Endothelial cell (in vitro differentiated cells): ENCODE data around the gene CUZD1. TPM values are rescaled to one million over a fixed set of nuclear protein-coding genes. Genes with fewer than 3 reads are reported as not detected.

ENCODE experiments used
- DNase-seq: peaks from one replicate; pipeline ENCODE4 v3.0.0; 2021; ENCODE audit warnings: low spot score
- H3K27ac Mint-ChIP-seq: one replicate; pipeline ENCODE4 v1.8.0; 2021; ENCODE audit warnings: mixed read lengths, inconsistent platforms; ENCODE audit not compliant: unreplicated experiment
- H3K27me3 Mint-ChIP-seq: one replicate; pipeline ENCODE4 v1.8.0; 2021; ENCODE audit warnings: mild to moderate bottlenecking, moderate library complexity, mixed read lengths, inconsistent platforms; ENCODE audit not compliant: unreplicated experiment
- H3K36me3 Mint-ChIP-seq: one replicate; pipeline ENCODE4 v1.8.0; 2021; ENCODE audit warnings: mild to moderate bottlenecking, low read depth, mixed read lengths, inconsistent platforms; ENCODE audit not compliant: unreplicated experiment
- H3K4me1 Mint-ChIP-seq: one replicate; pipeline ENCODE4 v1.8.0; 2021; ENCODE audit warnings: mild to moderate bottlenecking, mixed read lengths, inconsistent platforms; ENCODE audit not compliant: unreplicated experiment
- H3K4me3 Mint-ChIP-seq: one replicate; pipeline ENCODE4 v1.8.0; 2021; ENCODE audit warnings: mild to moderate bottlenecking, mixed read lengths, inconsistent platforms; ENCODE audit not compliant: unreplicated experiment
- H3K9me3 Mint-ChIP-seq: one replicate; pipeline ENCODE4 v1.8.0; 2021; ENCODE audit warnings: mixed read lengths, inconsistent platforms; ENCODE audit not compliant: unreplicated experiment
- CTCF ChIP-seq: fragments of 200-600 bp; sonication (generic); IDR thresholded peaks from one replicate; pipeline ENCODE4 v1.5.0; 2021; ENCODE audit warnings: antibody characterized with exemption; ENCODE audit not compliant: unreplicated experiment
- total RNA-seq: library from RNA; stranded (reverse); fragmentation: NEBNext Ultra II Directional; extraction: Animal tissue kit (Norgen Biotek cat#: 25700); gene quantifications from one replicate; pipeline ENCODE4 v1.2.1, GENCODE V29; 2021; ENCODE audit not compliant: unreplicated experiment

The CUZD1 gene
- total RNA-seq, 1 donor from 2014 or later = 0.54 TPM

DNA sequence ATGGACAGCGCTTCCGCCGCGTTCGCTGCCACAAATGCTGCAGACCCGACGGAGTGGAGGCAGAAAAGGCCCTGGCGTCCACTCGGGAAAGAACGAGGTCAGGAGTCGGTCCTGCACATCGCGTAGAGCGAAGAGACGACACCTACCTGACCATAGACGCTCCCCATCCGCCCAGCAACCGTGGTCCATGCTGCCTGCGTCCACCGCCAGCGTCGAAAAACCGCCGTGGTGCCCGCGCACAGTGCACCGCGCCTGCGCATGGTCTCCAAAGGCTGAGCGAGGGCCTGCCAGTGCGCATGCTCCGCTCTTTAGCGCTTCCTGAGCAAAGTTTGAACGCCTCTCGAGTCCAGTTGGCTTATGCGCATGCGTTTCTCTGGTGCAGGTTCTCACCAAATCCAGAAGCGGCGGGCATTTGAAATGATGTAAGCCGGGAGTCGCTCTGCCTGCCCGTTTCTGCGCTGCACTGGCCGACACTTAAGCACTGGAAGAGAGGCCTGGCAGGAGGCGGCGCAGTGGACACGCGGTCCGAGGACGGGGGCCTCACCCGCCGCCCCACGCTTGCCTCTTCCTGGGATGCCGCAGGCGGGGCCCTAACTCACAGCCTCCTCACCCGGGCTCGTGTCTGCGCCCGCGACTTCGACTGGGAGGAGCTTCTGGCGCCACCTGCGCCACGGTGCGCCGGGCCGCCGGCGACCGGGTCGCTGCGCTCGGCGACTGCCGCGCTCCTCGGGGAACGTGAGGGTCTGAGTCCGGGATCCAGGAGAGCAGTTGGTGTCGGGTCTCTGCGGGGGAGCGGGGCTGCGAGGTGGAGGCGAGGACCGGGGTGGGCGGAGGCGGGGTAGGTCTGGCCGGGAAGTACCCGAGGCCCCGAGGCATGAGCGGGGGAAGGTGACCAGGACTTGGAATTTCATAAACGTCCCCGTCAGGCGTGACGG, 33.9 kb upstream of the CUZD1 start, which contains the start of gene FAM24B:
Gene FAM24B (minus strand): TSS at position 243 of the 935 bp plus-strand sequence. CDS start 29,066 bp downstream, outside the sequence.
- H3K4me3 Mint-ChIP-seq = peak within 1 kb of the TSS; percentile 84
- H3K9me3 Mint-ChIP-seq = no peaks in the 10 kb centered on the region

DNA sequence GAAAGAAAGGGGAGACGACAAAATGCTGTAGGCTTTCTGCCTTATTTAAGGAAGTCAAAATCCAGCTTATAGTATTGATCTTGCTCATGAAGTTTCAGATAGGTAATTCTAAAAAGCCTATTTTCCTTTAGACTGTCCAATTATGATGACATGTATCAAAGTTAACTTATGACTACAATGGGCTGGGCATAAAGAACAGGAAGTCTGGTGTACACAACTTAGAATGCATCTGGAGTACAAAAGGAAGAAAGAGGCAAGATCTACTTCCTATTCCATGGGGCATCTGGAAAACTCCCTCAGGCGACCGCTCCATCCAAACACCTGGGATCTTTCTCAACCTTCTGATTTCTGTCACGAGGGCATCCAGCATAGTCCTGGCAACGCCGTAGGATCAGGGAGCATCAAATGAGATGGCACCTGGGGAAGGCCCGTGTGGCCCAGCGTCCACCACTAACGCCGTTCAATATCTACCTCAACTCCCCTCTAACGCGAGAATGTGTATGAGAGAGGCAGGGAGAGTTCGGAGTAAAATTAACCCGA, 33.2 kb upstream of the CUZD1 start:
- no peak for TF ChIP-seq CTCF
- Mint-ChIP-seq H3K9me3 (no peaks in the 10 kb centered on the region), H3K27ac (no peak overlapping the region), H3K4me1 (peaks cover 6% of the 10 kb centered on the region), H3K4me3 (peak overlapping the region; percentile 76), H3K36me3 (no peaks in the 10 kb centered on the region), H3K27me3 (no peaks in the 10 kb centered on the region)
- no peak for DNase-seq

More for the DNA sequence above, 33.9 kb upstream of the CUZD1 start, which contains the start of gene FAM24B:
- Mint-ChIP-seq H3K27me3 (no peaks in the 10 kb centered on the region), H3K36me3 (no peaks in the 10 kb centered on the region), H3K27ac (no peak within 1 kb of the TSS), H3K4me1 (peaks cover 6% of the 10 kb centered on the region)
- TF ChIP-seq CTCF = no peak
- DNase-seq = peak; percentile 87

DNA sequence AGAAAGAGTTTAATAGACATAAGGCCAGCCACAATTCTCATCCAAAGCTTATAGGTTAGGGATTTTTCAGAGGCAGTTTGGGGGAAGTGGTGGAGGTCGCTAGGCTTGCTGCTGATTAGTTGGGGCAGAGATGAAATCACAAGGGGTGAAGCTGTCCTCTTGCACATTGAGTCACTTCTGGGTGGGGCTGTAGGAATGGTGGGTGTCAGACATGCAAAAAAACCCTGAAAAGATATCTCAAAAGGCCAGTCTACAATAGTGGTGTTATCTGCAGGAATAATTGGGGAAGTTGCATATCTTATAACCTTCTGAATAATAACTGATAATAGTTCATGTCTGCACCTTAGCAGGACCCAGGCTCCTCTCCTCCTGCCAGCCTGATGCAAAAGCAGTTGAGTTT, 31.6 kb upstream of the CUZD1 start:
- H3K9me3 Mint-ChIP-seq = no peaks in the 10 kb centered on the region
- peaks cover 6% of the 10 kb centered on the region for H3K4me1 Mint-ChIP-seq
- H3K4me3 Mint-ChIP-seq = no peak overlapping the region
- H3K36me3 Mint-ChIP-seq = no peaks in the 10 kb centered on the region
- H3K27me3 Mint-ChIP-seq = no peaks in the 10 kb centered on the region
- no peak for TF ChIP-seq CTCF
- no peak overlapping the region for H3K27ac Mint-ChIP-seq
- DNase-seq = no peak

DNA sequence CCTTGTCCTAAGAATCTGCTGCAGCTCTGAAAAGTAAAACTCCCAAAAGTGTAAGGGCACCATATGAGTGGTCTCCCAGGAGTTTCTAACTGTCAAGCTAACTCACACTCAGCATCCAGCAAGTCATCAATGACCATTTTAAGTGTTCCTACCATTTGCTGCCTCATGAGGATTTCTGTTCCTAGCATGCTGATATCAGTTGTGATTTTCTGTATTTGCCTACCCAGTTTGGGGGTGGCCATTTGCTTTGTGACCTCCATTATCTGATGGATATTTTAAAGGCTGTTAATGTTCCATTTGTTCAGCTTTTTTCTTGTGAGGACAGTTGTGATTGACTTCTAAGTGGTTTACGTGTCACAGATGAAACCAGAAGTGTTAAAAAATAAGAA, 30.8 kb upstream of the CUZD1 start:
- H3K9me3 Mint-ChIP-seq = no peaks in the 10 kb centered on the region
- no peak overlapping the region for H3K27ac Mint-ChIP-seq
- no peak for TF ChIP-seq CTCF
- H3K4me1 Mint-ChIP-seq = peaks cover 6% of the 10 kb centered on the region
- H3K36me3 Mint-ChIP-seq = no peaks in the 10 kb centered on the region
- no peak overlapping the region for H3K4me3 Mint-ChIP-seq
- H3K27me3 Mint-ChIP-seq = no peaks in the 10 kb centered on the region
- no peak for DNase-seq
